Left lobe of liver (tissue), 2 donors: ENCODE measurements around the gene SLC36A3. TPM values are rescaled to one million over a fixed set of nuclear protein-coding genes. Genes with fewer than 3 reads are reported as not detected.
"Not testable (repeated sequence)": the region's sequence is repeated elsewhere in the genome, so short reads cannot be mapped to it uniquely, and the experiment has no call there.

Source experiments
- ATAC-seq: fragments of 200-7000 bp; cut with Tn5 transposase; one replicate; pipeline ENCODE4 v1.9.1; 2020; ENCODE audit warnings: mild to moderate bottlenecking, moderate library complexity
- DNase-seq: peaks from one replicate; pipeline ENCODE4 v3.0.0-alpha.2; 2020; ENCODE audit warnings: low spot score
- total RNA-seq: library from RNA; stranded (reverse); gene quantifications from one replicate; pipeline ENCODE4 v1.2.1, GENCODE V29; 2021
- donor health status: DM: no; HTN: no; CAD: no; lungs with moderate emphysema.
- donor health status: DM: no; HTN: yes; CAD: no.

Gene SLC36A3
- not detected for total RNA-seq

DNA sequence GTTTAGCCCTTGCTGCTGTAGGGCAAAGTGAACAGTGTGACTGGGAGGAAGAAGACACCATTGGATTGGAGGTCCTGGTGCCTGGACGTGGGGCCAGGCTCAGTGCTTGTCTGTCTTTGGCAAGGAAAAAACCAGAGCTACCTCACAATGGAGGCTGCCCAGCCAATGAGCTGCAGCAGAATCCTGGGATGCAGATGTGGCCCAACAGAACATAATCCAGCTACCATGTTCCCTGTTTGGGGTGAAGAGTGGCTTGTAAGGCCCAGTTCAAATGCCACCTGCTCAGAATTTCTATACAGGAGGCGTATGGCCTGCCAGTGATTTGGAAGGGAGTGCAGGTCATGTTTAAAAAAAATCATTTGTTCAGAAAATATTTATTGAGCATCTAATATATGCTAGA, at the start of gene SLC36A3:
TSS of gene SLC36A3 (minus strand) at position 101 of the 400 bp plus-strand sequence. CDS start 412 bp downstream, outside the sequence.
- no peak for ATAC-seq
- no peak for DNase-seq

DNA sequence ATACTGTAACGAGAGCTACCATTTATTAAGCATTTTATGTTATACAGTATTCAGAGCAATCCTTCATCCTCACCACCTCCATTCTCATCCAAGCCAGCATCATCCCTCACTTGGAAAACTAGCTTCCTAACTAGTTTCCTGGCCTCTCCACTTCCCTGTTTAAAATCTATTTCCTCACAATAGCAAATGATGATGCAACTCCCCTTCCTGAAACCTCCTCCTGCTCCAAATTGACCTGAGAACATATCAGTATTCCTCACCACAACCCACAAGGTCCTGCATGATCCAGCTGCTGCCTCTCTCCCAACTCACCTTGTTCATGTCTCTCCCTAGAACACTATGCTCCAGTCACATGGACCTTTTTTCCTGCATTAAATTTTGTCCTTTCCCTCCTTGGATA, 48.1 kb upstream of the SLC36A3 start:
- DNase-seq = no peak
- ATAC-seq = no peak

DNA sequence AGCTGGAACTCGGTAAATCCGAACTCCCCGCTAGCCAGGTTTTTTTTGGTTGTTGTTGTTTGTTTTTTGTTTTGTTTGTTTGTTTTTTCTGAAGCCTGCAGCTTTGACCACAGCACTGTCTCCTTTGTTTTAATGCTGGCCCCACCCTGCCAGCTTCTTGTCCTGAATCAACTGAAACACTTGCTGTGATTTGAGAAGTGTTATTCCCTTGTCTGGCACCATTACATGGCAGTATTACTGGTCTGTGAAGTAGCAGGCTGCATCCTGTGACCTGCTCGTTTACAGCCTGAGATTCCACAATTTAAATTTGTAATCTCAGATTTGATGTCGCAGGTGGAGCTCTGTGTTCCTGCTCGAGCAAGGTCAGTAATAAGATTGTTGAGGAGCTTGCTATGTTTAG, 45.2 kb upstream of the SLC36A3 start:
- no peak for ATAC-seq

DNA sequence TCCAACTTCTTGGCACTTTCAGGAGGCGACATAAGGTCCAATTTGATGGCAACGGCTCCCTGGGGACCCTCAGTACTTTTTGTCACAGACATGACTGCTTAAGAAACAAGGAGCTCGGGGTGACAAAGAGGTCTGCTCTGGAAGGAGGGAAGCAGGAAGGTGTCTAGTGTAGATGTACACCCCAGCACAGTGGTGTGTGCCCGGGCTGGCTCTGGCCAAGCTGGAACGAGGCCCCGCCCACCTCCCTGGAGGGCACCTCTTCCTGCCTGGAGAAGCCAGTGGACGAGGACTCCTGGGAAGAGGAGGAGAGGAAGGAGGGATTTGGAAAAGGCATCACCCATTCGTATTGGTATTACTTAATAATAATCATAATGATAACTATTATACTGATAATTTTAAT, 43.8 kb upstream of the SLC36A3 start, which contains the start of gene SLC36A2:
TSS of gene SLC36A2 (minus strand) at position 191 of the 400 bp plus-strand sequence. CDS start at position 92, 99 bp downstream.
- ATAC-seq = no peak

More for the DNA sequence above, 45.2 kb upstream of the SLC36A3 start:
- DNase-seq = no peak

DNA sequence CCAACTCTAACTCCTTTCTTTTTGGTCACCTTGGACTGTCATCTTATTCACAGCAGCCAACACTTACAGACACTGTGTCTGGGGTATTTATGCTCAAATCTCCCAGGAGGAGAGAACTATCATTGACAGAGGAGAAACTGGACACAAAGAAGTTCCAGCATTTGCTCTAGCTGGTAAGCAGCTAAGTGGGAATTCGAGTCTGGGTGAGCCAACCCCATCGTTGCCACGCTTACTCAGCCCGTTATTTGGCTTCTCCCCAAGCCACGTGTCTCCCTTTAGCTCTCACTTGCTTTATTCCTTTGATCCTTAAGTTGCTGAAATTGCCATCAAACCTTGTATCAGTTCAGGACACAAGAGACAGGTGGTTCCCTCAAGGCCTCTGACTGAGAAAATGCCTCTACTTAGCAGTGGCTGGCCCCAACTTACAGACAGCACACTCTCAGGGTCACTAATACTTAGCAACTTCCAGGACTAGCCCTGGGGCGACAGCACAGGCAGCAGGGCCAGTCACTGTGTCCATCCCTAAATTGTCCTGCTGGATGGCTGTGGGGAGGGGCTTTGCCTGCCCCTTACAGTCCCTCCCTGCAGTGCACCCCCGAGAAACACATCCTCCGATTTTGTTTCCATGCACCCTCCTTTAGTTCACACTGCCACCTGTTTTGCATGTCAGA, 42.4 kb upstream of the SLC36A3 start:
- no peak for ATAC-seq
- DNase-seq = no peak

More for the DNA sequence above, 43.8 kb upstream of the SLC36A3 start, which contains the start of gene SLC36A2:
- DNase-seq = no peak

DNA sequence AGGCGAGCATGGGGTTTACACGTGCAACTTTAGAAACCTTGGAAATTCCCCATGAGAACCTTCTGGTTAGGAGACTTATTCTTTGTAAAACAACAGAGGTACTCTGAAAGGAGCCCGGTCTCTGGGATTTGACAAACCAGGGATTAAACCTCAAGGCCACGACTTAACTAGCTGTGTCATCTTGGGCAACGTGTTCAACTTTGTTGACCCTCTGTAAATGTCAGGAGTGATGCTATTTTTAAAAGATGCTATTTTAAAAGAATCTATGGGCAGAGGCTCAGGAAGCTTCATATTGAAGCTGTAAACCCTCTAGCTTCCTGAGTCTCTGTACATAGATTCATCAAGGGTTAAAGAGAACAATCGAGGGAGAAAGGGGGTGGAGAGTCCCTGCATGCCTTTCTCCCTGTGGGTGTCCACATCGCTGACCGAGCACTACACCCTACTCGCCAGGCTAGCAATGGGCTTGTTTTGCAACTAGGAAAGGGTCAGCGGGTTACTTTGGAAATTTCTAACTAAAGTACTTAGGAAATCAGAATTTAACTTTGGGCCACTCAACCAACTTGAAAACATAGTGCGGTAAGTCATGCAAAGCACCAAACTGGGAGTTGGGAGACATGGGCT, 41.7 kb upstream of the SLC36A3 start:
- DNase-seq = no peak
- no peak for ATAC-seq

DNA sequence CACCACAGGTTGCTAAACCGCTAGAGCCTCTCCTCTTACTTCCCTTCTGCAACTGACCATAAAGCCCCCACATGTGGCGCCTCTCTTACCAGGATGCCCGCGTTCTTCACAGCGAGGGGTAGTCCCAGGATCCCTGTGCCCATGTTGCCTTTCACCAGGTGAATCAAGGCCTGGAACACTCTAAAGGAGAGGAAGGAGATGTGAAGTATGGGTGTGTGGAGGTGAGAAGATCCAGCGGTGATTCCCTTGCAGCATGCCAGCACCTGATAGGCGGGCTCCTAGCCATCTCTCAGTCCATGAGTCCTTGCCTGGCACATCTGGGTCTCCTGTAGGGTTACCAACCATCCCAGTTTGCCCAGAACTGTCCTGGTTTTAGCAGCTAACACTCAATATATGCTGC, 40.5 kb upstream of the SLC36A3 start:
- no peak for DNase-seq
- ATAC-seq = no peak

DNA sequence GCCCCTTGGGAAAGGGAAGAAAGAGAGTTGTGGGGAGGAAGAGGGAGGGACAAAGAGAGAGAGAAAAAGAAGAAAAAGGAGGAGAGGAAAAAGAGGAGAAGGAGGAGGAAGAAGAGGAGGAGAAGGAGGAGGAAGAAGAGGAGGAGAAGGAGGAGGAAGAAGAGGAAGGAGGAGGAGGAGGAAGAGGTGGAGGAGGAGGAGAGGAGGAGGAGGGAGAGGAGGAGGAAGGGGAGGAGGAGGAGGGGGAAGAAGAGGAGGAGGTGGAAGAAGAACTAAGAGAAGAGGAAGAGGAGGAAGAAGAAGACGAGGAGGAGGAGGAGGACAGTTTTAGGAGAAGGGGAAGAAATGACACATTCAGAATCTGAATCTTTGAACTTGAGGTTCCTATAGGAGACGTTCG, 36.4 kb upstream of the SLC36A3 start:
- ATAC-seq (no peak), DNase-seq (no peak)

DNA sequence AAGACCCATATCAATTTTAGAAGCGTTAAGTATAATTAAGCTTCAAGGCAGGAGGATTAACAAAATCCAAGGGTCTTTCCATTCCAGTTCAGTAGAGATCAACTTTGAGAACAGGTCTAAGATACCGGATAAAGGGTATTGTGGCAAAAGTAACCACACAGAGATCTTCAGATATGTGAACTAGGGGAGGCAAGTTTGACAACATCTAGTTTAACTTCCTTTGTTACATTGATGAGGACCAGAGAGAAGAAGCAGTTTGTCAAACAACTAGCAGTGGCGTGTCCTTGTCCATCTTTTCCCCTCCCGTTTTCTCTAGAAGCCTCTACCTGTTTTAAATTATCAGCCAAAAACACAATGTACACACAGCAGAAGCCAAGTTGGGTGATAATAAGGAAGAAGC, 35.2 kb upstream of the SLC36A3 start:
- DNase-seq = no peak
- no peak for ATAC-seq

DNA sequence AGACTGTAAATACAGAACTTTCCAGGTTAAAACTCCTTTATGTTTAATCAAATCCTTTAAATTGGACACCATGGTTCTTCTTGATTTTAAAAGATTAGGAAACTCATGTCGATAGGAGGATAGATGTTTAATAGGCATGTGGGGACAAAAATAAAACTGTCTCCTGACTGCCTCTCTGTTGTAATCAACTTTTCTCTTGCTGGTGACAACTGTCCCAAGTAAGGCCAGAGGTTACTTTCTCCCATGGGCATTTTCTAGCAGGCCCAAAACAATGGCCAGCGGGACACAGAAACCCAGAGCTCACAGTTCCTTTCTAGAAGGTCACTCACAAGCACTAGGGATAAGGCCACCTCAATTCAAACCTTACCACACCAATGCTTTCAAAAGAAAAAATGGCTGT, 29.3 kb upstream of the SLC36A3 start:
- no peak for DNase-seq
- no peak for ATAC-seq

DNA sequence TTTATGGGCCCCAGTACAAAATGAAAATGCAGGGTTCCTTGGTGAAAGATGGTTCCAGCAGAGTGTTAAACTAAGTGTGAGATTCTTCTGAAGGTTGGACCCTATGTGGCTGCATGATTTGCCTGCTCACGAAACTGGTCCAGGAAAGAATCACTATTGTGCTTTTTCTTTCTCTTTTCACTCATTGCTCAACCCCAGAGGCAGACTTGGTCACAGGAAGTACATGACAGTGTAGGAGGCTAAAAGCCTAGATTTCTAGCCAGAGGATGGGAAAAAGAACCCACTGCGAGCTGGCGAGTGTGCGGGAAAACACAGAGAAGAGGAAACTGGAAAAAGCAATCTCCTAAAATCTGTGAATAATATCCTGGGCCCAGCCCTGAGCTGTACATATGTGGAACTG, 25.2 kb upstream of the SLC36A3 start:
- DNase-seq (no peak), ATAC-seq (no peak)

DNA sequence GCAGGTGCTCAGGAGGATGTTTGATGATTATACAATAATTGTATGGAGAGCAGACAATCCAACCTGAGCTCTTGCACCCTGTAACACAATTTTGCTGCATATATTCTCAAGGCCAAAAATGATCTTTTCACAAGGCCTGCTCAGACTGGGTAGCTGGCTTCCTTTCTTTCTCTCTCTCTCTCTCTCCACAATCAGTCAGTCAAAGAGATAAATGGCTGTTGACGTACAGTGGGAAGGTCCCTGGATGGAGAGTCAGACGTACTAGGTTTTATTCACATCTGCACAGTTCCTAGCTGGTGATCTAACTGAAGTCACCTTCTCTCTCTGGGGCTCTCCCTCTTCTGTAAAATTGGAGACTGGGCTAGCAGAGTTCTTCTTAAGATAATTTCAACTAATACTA, 24.0 kb upstream of the SLC36A3 start:
- ATAC-seq = no peak
- DNase-seq = no peak

DNA sequence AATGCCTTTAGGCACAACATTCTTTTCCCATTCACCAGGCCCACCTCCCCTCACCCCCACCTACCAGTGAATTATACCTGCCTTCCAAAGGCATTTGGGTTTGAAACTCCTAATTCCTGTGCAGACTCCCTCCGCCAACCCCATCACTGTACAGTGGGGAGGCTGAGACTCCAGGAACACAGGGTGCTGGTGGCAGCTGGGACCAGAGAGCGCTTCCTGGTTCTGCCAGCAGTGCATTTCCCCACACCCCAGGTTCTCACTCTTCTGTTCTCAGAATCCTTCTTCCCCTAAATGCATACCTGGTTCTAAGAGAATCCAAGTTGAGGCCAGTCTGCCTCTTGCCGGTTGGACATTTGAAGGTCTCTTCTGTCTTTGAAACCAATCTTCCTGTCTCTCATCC, 22.7 kb upstream of the SLC36A3 start:
- ATAC-seq (no peak), DNase-seq (no peak)

DNA sequence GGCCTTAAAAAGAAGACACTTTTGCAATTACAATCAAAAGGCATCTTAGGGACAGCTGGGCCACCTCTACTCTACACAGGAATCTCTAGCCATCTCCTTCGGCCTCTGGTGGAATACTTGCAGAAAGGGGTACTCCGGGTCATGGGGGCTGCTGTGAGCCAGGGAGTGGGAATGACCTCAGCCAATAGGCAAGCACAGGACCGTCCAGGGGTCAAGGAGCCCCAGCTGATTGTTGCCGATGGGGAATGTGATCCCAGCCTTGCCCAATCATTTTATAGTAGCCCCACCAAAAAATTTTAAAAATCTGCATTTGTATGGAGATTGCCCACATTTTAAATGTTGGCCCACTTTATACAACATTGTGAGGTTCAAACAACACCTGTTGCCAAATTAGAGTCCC, 16.9 kb upstream of the SLC36A3 start:
- no peak for ATAC-seq
- no peak for DNase-seq

DNA sequence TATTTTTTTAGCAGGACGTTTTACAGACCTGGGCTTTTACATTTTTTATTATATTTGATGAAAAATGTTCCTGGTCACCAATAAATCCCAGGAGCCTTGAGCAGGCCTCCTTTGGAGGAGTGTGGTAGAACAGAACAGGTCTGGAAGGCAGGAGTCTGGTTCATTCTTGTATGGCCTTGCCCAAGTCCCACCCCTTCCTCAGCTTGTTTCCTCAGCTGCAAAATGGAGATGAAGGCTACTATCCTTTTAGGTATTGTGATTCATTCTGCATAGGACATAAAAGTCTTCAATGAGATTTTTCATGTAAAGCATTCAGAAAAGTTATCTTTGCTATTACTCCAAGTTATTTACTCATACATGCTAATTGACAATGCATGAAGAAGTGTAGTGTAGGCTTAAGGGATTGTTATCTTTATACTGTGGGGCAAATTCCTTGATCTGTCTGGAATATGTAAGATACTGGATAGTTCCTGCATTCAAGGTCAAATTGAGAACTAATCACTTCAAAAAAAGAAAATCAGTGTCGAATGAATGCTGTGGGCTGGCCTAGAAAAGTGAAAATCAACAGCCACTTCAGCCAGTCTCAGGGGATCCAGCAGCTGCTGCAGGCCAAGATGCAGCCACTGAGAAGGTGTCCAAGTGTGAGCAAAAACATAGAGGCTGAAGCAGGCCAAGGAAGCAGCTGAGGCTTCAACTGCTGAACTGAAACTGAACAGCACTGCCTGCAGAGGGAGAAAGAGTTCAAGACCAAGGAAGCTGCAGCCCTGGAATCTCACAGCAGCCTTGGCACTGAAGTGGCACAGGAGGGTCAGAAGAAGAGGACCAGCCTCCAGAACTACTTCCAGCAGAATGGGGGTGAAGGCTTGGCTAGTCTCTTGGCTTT, 15.5 kb upstream of the SLC36A3 start:
- ATAC-seq (no peak), DNase-seq (no peak)

DNA sequence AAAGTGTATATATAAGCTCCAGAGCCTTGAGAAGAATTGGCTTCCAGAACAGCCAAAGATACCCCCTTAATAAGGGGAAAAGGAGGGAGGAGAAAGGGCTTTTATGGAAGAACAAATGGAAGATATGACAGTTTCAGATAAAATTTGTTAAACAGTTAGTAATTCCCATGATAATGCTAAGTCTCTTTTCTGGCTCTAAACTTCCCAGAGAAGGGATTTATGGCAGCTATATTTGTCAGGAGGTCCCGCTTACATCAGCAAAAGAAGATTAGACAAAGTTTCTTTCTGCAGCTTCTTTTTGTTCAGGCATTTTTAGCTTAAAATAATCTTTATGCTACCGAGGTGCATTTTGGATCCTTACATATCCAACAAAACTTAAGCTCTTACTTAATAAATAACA, 14.3 kb upstream of the SLC36A3 start:
- DNase-seq = no peak
- ATAC-seq = no peak

DNA sequence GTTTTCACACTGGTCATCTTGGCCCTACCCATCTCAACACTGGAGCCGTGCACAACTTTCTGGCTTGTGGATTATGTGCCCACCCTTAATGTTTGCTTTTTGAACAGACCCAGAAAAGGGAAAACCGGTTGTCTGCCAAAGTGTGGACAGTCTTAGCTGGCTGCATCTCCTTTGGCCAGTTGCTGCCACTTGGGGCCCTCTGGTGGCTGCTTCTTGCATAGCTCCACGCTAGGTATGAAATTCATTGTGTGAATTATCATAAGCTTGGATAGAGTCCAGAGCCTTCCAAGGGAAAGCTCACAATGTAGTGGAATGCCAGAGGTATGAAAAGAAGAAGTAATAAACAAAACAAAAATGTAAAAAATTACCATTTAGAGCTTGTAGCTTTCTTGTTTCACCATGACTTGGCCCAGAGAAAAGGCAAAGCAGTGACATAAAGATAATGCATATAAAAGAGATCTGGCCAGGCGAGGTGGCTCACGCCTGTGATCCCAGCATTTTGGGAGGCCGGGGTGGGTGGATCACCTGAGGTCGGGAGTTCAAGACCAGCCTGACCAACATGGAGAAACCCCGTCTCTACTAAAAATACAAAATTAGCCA, 12.5 kb upstream of the SLC36A3 start:
- ATAC-seq (peak; percentile 98), DNase-seq (peak; percentile 68)

DNA sequence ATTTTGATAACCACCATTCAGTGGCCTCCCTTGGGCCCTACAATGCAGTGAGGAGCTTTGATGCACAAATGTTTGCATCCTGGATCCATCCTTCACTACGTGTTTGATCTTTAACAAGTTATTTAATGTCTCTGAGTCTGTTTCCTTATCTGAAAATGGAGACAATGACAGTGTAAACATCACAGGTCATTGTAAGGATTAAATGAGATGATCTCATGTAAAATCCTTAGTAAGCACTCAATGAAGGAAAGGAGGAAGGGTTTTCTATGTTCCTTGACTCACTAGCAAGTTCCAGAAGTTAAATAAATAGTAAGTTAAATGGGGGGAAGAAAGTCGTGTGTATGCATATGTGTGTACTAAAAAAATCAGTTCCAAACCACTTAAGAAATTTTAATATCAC, 9.8 kb upstream of the SLC36A3 start:
- ATAC-seq (no peak), DNase-seq (no peak)

DNA sequence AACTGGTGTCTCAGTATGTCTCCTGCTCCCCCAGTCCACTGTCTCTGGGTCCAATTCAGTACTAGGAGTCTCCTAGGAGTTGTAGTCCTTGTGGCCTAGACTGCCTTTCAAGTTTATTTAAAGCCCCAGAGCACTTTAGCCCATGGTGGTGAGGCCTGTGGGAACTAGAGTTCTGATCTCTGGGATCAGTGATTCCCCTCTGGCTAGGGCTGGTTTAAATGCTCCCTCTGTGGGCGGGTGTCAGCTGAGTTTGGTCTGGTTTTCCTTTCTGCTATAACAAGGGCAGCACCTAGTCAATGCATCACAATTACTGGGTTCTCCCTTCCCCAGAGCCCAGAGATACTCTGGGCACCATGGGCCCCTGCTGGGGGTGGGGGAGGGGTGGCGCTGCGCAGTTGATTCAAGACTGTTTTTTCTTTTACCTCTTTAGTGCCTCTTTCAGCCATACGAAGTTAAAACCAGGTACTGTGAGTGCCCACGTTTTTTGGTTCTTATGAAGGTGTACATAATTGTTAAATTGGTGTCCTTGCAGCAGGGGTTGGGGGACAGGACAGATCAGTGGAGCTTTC, 9.3 kb upstream of the SLC36A3 start:
- DNase-seq = no peak
- no peak for ATAC-seq

DNA sequence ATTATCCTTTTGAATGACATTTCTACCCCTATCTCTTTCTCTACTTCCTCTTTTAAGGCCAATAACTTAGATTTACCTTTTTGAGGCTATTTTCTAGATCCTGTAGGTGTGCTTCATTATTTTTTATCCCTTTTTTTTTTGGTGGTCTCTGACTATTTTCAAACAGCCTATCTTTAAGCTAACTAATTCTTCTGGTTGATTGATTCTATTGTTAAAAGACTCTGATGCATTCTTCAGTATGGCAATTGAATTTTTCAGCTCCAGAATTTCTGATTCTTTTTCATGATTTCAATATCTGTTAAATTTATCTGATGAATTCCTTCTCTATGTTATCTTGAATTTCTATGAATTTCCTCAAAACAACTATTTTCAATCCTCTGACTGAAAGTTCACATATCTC, 7.4 kb upstream of the SLC36A3 start:
- no peak for ATAC-seq

DNA sequence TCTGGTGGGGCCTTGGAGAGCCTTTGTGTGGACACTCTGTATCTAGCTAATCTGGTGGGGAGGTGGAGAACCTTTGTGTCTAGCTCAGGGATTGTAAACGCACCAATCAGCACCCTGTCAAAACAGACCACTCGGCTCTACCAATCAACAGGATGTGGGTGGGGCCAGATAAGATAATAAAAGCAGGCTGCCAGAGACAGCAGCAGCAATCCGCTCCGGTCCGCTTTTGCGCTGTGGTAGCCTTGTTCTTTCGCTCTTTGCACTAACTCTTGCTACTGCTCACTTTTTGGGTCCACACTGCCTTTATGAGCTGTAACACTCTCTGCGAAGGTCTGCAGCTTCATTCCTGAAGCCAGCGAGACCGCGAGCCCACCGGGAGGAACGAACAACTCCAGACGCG, 6.3 kb upstream of the SLC36A3 start:
- not testable (repeated sequence) for ATAC-seq, DNase-seq

More for the DNA sequence above, 7.4 kb upstream of the SLC36A3 start:
- DNase-seq = no peak
